ENCODE data around the gene ZNF226.
"Not testable (repeated sequence)": the region's sequence is repeated elsewhere in the genome, so short reads cannot be mapped to it uniquely, and the experiment has no call there.

ZNF226 gene

GRCh38 chr19:44212250-44212865 lies 47.5 kb downstream of the ZNF226 start, which contains the start of gene ZNF227:
Gene ZNF227 (plus strand): TSS chr19:44212532. CDS start chr19:44217793, 5,261 bp downstream.
- DNase-seq (ENCODE audit: low read depth) = peak; percentile 96

GRCh38 chr19:44212866-44213346 lies 48.0 kb downstream of the ZNF226 start:
- DNase-seq (ENCODE audit: low read depth) = no peak

GRCh38 chr19:44219926-44220325 lies 55.0 kb downstream of the ZNF226 start:
- DNase-seq (ENCODE audit: low read depth) = not testable (repeated sequence)

GRCh38 chr19:44220761-44221160 lies 55.9 kb downstream of the ZNF226 start:
- DNase-seq (ENCODE audit: low read depth) = not testable (repeated sequence)

- DNase-seq (ENCODE audit: low read depth) = not testable (repeated sequence)
Observed at GRCh38 chr19:44221291-44221690, 56.4 kb downstream of the ZNF226 start.
